GM18858 (cell line): ENCODE data around the gene CD34.
A peak's percentile ranks its signal among the peaks of the same experiment; 100 is the strongest.
"Not testable (repeated sequence)": the region's sequence is repeated elsewhere in the genome, so short reads cannot be mapped to it uniquely, and the experiment has no call there.

Experiments
- ATAC-seq: cut with Tn5 transposase; IDR thresholded peaks from one replicate; pipeline ENCODE4 v1.9.1; 2021; ENCODE audit not compliant: unreplicated experiment

The CD34 gene

GRCh38 chr1:207877914-207878313 lies 33.0 kb downstream of the CD34 start:
- not testable (repeated sequence) for ATAC-seq

GRCh38 chr1:207876131-207876530 lies 34.8 kb downstream of the CD34 start:
- ATAC-seq = no peak

GRCh38 chr1:207875532-207875931 lies 35.4 kb downstream of the CD34 start:
- no peak for ATAC-seq

- no peak for ATAC-seq
Measured at GRCh38 chr1:207873055-207873890, 37.7 kb downstream of the CD34 start.

GRCh38 chr1:207872621-207873020 lies 38.3 kb downstream of the CD34 start:
- ATAC-seq = no peak

GRCh38 chr1:207871117-207871649 lies 39.7 kb downstream of the CD34 start:
- no peak for ATAC-seq

- ATAC-seq = no peak
Measured at GRCh38 chr1:207870306-207871031, 40.5 kb downstream of the CD34 start.

- ATAC-seq = no peak
Measured at GRCh38 chr1:207869859-207870258, 41.1 kb downstream of the CD34 start.

- peak; percentile 48 for ATAC-seq
Measured at GRCh38 chr1:207868774-207869721, 41.9 kb downstream of the CD34 start.

- ATAC-seq = no peak
Measured at GRCh38 chr1:207868251-207868773, 42.6 kb downstream of the CD34 start.

- ATAC-seq = no peak
Measured at GRCh38 chr1:207867136-207868109, 43.5 kb downstream of the CD34 start.

GRCh38 chr1:207866471-207867135 lies 44.3 kb downstream of the CD34 start:
- no peak for ATAC-seq

GRCh38 chr1:207863893-207864535 lies 46.9 kb downstream of the CD34 start:
- ATAC-seq = peak; percentile 80

GRCh38 chr1:207862241-207862787 lies 48.6 kb downstream of the CD34 start:
- ATAC-seq = no peak

- ATAC-seq = no peak
Measured at GRCh38 chr1:207861442-207862177, 49.3 kb downstream of the CD34 start.

GRCh38 chr1:207860531-207860930 lies 50.4 kb downstream of the CD34 start:
- no peak for ATAC-seq

GRCh38 chr1:207858806-207859205 lies 52.1 kb downstream of the CD34 start:
- ATAC-seq = no peak
